HCT116 (cell line): ENCODE data around the gene ANGPT4. TPM values are rescaled to one million over a fixed set of nuclear protein-coding genes. Genes with fewer than 3 reads are reported as not detected.

Source experiments
- ATAC-seq: fragments of 200-7000 bp; cut with Tn5 transposase; 2 replicates; pipeline ENCODE4 v1.9.1; 2020; ENCODE audit warnings: mild to moderate bottlenecking, moderate library complexity
- BruUV-seq: library from RNA; stranded (reverse); fragments of 400-500 nt; replicated peaks from 2 replicates; lab custom pipeline; 2021; lab: Mats Ljungman, UMichigan
- CTCF ChIA-PET: fragments of 300-600 bp; sonication (Branson Sonifier 250); formaldehyde crosslinking; loops from one replicate; lab custom pipeline; 2021; ENCODE audit warnings: antibody characterized with exemption; lab: Charles Lee
- POLR2A ChIA-PET: fragments of 300-600, 350-600 bp; sonication (Branson Sonifier 250); formaldehyde crosslinking; loops from one replicate; lab custom pipeline; 2021; ENCODE audit warnings: antibody characterized with exemption; lab: Charles Lee
- RAD21 ChIA-PET, 2 experiments: fragments of 300-600 bp; sonication (Branson Sonifier 250); formaldehyde crosslinking; loops; one replicate each; lab custom pipeline; 2023; ENCODE audit warnings: low total read pairs in 2 of 2; ENCODE audit not compliant: uncharacterized antibody in 2 of 2, unreplicated experiment in 2 of 2, low non-redundant PET in 1 of 2; lab: Charles Lee
- DNase-seq: peaks from one replicate; pipeline ENCODE4 v3.0.0-alpha.2; 2010; ENCODE audit warnings: low read depth, low spot score
- H2AFZ ChIP-seq: fragments of 200-600 bp; shearing (Covaris generic), sonication (generic); 2 replicates; pipeline ENCODE4 v1.6.1; 2017; ENCODE audit warnings: low read depth, mixed run types, mixed read lengths, antibody characterized with exemption, low read length; ENCODE audit not compliant: poor library complexity, severe bottlenecking
- H3K27ac ChIP-seq: 2 replicates; pipeline ENCODE4 v1.5.1; 2012; ENCODE audit warnings: low read depth, low read length
- H3K27me3 ChIP-seq: fragments of 200-600 bp; sonication (generic); 2 replicates; pipeline ENCODE4 v1.6.1; 2016; ENCODE audit warnings: mixed run types, low read length, mixed read lengths; ENCODE audit not compliant: insufficient read depth
- H3K36me3 ChIP-seq, 2 experiments: fragments of 200-500 bp in 1 of 2; fragments of 200-600 bp in 1 of 2; sonication (Bioruptor generic) in 1 of 2; sonication (generic) in 1 of 2; 2 replicates each; pipeline versions ENCODE4 v1.5.1 to v1.6.1; 2014 to 2016; ENCODE audit warnings: low read length in 2 of 2, inconsistent platforms in 1 of 2, mixed read lengths in 1 of 2, mixed run types in 1 of 2; ENCODE audit not compliant: insufficient read depth in 2 of 2, control insufficient read depth in 1 of 2
- H3K4me1 ChIP-seq, 2 experiments: fragments of 200-600 bp in 1 of 2; sonication (generic) in 1 of 2; 2 replicates each; pipeline versions ENCODE4 v1.5.1 to v1.6.1; 2012 to 2017; ENCODE audit warnings: low read length in 2 of 2, inconsistent platforms in 1 of 2, mild to moderate bottlenecking in 1 of 2, mixed read lengths in 1 of 2, mixed run types in 1 of 2, moderate library complexity in 1 of 2; ENCODE audit not compliant: insufficient read depth in 2 of 2, control insufficient read depth in 1 of 2
- H3K4me2 ChIP-seq: fragments of 200-600 bp; sonication (generic); 2 replicates; pipeline ENCODE4 v1.6.1; 2017; ENCODE audit warnings: mixed run types, low read length, mixed read lengths
- H3K4me3 ChIP-seq, 2 experiments: fragments of 200-600 bp in 1 of 2; sonication (generic) in 1 of 2; replicated peaks in 1 of 2; 2 replicates each; pipeline ENCODE4 v1.5.1; 2011 to 2016; ENCODE audit warnings: low read length in 2 of 2, control low read depth in 1 of 2, low read depth in 1 of 2, mild to moderate bottlenecking in 1 of 2, mixed read lengths in 1 of 2, mixed run types in 1 of 2
- H3K79me2 ChIP-seq: fragments of 200-600 bp; sonication (generic); 2 replicates; pipeline ENCODE4 v1.6.1; 2017; ENCODE audit warnings: mild to moderate bottlenecking, mixed run types, low read length, moderate library complexity, mixed read lengths; ENCODE audit not compliant: insufficient read depth
- H3K9ac ChIP-seq: fragments of 200-600 bp; sonication (generic); 2 replicates; pipeline ENCODE4 v1.6.1; 2016; ENCODE audit warnings: low read length, mixed read lengths
- H3K9me2 ChIP-seq: fragments of 200-600 bp; sonication (generic), shearing (Covaris generic); 2 replicates; pipeline ENCODE4 v1.6.1; 2017; ENCODE audit warnings: mixed run types, mild to moderate bottlenecking, moderate library complexity; ENCODE audit not compliant: insufficient read depth
- H3K9me3 ChIP-seq, 2 experiments: fragments of 200-500 bp in 1 of 2; fragments of 200-600 bp in 1 of 2; sonication (Bioruptor generic) in 1 of 2; sonication (generic) in 1 of 2; 2 replicates each; pipeline ENCODE4 v1.6.1; 2014 to 2017; ENCODE audit warnings: low read length in 2 of 2, mixed read lengths in 2 of 2, inconsistent platforms in 1 of 2, low read depth in 1 of 2, mild to moderate bottlenecking in 1 of 2, mixed run types in 1 of 2, moderate library complexity in 1 of 2; ENCODE audit not compliant: control insufficient read depth in 1 of 2, insufficient read depth in 1 of 2
- H4K20me1 ChIP-seq: fragments of 200-600 bp; sonication (generic), shearing (Covaris generic); 2 replicates; pipeline ENCODE4 v1.6.1; 2017; ENCODE audit warnings: mixed run types, mild to moderate bottlenecking, moderate library complexity; ENCODE audit not compliant: insufficient read depth
- EGR1 ChIP-seq: IDR thresholded peaks from 2 replicates; pipeline ENCODE4 v1.6.1; 2012; ENCODE audit warnings: low read depth
- FOSL1 ChIP-seq: IDR thresholded peaks from 2 replicates; pipeline ENCODE4 v1.6.1; 2012; ENCODE audit warnings: low read depth
- POLR2AphosphoS5 ChIP-seq: IDR thresholded peaks from 2 replicates; pipeline ENCODE4 v1.6.1; 2011; ENCODE audit warnings: mild to moderate bottlenecking, low read depth, low read length, moderate library complexity
- YY1 ChIP-seq: IDR thresholded peaks from 2 replicates; pipeline ENCODE4 v1.6.1; 2011; ENCODE audit warnings: low read length, low read depth, moderate library complexity, mild to moderate bottlenecking; ENCODE audit not compliant: insufficient replicate concordance; ENCODE audit errors: extremely low read depth
- intact Hi-C: fragments of 100-400 bp; cut with micrococcal nuclease; formaldehyde crosslinking; loops from 2 replicates; pipeline ENCODE4 v1.10.0; 2022
- total RNA-seq: library from RNA; stranded (reverse); gene quantifications from one replicate; pipeline ENCODE4 v1.2.1, GENCODE V29; 2021; ENCODE audit not compliant: unreplicated experiment
- TF ChIP-seq, protein P1 (sequence below): IDR thresholded peaks from 2 replicates; pipeline ENCODE4 v1.6.1; 2012
- TF ChIP-seq, protein P2 (sequence below): IDR thresholded peaks from 2 replicates; pipeline ENCODE4 v1.6.1; 2012; ENCODE audit warnings: low read depth

ANGPT4 gene
- total RNA-seq, 1 experiment from 2014 or later: not detected

DNA sequence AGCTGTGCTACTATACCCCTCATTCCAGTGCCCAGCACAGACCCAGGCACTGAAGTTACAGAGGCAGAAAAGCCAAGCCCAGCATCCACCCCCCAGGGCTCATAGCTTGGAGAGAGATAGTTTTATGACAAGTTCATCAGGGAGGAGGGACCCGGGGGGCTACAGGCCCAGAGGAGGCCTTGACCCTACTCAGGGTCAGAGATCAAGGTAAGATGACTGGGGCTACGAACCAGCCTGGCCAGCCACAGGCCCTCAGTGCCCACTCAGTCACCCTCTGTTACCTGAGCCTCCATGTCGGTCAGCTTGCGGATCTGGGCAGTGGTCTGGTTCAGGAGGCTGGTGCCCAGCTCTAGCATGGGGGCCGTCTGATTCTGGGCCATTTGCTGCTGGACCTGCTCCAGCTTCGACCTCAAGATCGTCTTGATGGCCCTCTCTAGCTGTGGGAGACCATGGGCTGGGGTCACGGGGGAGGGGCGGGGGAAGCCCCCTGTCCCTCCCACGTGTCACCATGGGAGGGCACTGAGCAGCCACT is 26.1 kb downstream of the ANGPT4 start:
- ATAC-seq (no peak), DNase-seq (no peak)
- POLR2A ChIA-PET: no interaction called here
- TF ChIP-seq YY1 (no peak), POLR2AphosphoS5 (no peak), FOSL1 (no peak), EGR1 (no peak)
- TF ChIP-seq, protein P1, sequence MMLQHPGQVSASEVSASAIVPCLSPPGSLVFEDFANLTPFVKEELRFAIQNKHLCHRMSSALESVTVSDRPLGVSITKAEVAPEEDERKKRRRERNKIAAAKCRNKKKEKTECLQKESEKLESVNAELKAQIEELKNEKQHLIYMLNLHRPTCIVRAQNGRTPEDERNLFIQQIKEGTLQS: no peak
- TF ChIP-seq, protein P2, sequence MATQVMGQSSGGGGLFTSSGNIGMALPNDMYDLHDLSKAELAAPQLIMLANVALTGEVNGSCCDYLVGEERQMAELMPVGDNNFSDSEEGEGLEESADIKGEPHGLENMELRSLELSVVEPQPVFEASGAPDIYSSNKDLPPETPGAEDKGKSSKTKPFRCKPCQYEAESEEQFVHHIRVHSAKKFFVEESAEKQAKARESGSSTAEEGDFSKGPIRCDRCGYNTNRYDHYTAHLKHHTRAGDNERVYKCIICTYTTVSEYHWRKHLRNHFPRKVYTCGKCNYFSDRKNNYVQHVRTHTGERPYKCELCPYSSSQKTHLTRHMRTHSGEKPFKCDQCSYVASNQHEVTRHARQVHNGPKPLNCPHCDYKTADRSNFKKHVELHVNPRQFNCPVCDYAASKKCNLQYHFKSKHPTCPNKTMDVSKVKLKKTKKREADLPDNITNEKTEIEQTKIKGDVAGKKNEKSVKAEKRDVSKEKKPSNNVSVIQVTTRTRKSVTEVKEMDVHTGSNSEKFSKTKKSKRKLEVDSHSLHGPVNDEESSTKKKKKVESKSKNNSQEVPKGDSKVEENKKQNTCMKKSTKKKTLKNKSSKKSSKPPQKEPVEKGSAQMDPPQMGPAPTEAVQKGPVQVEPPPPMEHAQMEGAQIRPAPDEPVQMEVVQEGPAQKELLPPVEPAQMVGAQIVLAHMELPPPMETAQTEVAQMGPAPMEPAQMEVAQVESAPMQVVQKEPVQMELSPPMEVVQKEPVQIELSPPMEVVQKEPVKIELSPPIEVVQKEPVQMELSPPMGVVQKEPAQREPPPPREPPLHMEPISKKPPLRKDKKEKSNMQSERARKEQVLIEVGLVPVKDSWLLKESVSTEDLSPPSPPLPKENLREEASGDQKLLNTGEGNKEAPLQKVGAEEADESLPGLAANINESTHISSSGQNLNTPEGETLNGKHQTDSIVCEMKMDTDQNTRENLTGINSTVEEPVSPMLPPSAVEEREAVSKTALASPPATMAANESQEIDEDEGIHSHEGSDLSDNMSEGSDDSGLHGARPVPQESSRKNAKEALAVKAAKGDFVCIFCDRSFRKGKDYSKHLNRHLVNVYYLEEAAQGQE: no peak
- Histone ChIP-seq H4K20me1 (no peaks in the 10 kb centered on the region), H3K79me2 (no peaks in the 10 kb centered on the region), H3K27me3 (no peaks in the 10 kb centered on the region), H2AFZ (no peak overlapping the region), H3K9me2 (no peaks in the 10 kb centered on the region), H3K4me2 (no peak overlapping the region), H3K36me3 (no peaks in the 10 kb centered on the region), H3K9me3 (no peaks in the 10 kb centered on the region), H3K4me3 (no peak overlapping the region), H3K27ac (no peak overlapping the region), H3K9ac (no peak overlapping the region), H3K4me1 (no peaks in the 10 kb centered on the region)
- CTCF ChIA-PET: no interaction called here
- intact Hi-C loops: no loop called here
- no TSS peak for BruUV-seq
- RAD21 ChIA-PET: no interaction called here
